ENCODE results near the gene TARS3.
"Not testable (repeated sequence)": the region's sequence is repeated elsewhere in the genome, so short reads cannot be mapped to it uniquely, and the experiment has no call there.

TARS3 gene

DNA sequence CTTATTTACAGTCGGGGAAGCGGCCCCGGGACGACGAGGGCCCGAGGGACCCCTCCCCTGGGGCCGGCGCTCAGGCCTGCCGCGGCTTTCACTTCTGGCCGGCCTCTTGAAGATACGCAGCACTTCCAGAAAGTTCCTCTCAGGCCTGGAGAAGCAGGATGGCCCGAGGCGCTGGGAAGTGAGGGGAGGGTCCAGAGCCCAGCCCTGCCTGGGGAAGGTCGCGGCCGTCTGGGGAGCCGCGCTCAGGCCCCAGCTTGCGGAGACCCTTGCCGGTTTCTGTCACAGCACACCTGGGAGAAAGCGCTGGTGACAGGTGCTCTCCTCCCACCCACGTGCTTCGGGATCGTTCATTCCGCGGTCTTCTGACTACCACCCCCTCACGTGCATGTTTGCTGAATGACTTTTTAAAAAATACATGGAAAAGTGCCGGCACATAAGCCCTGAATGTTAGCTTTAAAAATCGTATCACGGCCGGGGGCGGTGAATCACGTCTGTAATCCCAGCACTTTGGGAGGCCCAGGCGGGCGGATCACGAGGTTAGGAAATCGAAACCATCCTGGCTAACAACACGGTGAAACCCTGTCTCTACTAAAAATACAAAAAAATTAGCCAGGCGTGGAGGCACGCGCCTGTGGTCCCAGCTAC lies 71.4 kb downstream of the TARS3 start:
- peak; percentile 25 for DNase-seq

DNA sequence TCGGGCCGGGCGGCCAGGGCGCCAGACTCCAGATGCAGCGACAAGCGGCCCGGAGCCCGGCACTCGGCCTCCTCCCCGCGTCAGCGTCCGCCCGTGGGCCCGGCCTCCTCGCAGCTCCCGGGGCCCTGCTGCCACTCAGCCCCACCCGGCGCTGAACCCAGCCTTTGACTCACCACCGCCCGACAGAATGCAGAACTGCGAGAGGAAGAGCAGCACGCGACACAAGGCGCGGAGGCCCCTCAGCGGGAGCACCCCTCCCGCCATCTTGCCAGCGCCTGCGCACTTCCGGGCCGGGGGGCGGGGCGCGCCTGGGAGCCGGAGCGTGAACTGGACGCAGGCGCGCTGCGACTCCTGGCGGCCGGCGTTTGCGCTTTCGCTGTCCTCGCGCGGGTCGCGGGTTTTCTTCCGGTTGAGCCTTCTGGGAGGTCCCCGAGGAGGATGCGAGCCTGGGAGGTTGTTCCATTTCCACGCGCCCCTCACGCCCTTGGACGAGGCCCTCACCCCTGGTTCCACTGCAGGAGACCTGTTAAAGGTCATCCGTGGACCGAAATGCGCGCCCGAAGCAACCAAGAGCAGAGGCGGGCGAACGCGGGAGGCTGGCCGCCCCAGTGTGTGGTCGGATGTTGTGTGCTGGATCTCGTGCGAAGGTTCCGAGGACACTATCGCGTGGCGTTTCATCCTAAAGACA lies 72.0 kb downstream of the TARS3 start, which contains the start of gene TM2D3:
TM2D3 (minus strand) TSS at position 284 of the 688 bp plus-strand sequence; CDS start at position 264, 20 bp downstream.
- DNase-seq: peak; percentile 98

DNA sequence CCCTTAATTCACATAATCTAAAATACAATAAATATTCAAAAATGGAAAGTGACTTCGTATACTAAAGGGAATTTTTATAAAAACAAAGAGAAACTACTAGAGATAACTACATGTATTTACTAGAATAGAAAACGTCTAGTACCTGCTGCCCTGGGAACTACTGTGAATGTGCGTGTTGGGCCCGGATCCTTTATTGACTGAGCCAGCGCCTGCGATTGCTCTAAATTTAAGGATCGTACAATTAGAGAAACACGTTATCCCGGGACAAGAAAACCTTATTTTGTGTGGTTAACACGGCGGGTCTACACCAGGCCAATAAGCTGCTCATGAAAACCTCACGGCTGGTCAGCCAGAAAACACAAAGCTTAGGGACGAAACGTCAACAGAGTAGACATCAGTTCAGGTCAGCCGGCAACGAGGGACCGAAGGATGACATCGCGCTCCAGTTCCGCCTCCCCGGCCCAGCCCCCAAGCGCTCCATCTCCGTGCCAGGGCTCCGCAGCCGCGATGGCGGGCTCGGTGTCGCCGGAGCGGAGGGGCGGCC lies 72.6 kb downstream of the TARS3 start:
- DNase-seq: peak; percentile 14

DNA sequence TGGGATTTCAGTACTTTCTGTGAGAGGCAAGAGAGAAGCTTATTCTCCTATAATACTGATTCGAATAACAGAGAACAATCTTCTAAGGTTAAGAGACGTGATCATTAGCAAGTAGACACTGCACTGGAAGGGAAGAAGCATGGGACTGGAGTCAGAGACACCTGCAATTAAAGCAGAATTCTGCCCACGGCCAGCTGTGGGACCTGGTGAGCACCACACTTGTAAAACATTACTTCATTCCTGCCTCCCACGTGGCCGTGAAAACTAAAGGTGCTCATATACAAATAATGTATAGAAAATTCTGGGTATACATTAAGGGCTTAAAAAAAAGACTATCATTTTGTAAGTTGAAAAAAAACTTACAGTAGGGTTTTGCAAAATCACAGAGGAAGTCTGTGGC lies 74.1 kb downstream of the TARS3 start:
- peak; percentile 16 for DNase-seq

DNA sequence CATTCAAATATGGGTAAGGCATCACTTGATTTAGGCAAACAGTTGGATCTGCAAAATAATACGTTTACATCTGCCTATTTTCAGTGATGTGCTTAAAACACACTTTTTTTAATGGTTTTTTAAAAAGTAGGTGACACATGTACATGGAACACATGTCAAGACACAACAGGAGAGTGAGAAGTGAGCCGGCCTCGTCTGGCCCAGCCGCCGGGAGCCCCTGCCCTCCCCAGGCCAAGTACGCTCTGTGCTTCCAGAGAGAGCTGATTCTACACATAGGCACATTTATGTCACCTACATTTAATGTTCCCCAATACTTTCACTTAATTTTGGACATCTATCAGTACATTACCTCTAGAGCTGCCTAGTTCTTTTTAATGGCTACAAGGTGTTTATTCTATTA lies 75.9 kb downstream of the TARS3 start:
- no peak for DNase-seq

DNA sequence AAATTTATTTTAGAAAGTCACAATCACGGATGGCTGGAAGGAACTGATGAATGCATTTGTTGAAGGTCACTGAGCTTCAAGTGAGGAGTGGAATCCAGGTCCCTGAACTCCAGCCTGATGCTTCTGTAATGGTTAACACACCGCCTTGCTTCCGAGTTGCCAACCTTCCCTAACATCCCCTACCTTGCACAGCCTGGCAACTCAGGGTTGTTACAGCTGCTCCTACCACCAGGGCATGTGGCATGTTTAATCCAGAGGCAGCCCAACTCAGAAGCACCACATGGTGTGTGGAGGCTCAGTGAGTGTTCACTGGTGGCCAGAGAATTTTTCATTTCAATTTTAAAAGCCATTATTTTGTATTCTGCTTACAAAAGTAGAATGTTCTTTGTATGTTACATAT lies 77.0 kb downstream of the TARS3 start:
- DNase-seq: no peak

DNA sequence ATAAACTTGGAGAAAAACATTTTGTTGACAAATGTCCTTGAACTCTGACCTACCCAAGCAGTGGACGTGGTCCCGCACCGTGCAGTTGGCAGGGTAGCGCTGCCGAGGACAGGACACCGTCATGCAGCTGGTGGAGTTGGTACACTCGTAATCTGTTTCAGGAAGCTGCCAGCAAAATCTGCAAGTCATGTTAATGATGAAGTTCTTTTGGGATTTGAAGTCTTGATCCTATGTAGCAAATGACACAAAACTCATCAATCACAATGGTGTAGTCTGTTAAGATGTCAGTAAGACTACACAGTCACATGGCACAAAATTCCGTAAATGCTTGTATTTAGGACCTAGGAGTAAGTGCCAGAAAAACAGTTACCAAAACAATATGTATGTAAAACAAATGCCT lies 77.6 kb downstream of the TARS3 start:
- DNase-seq: peak; percentile 27

DNA sequence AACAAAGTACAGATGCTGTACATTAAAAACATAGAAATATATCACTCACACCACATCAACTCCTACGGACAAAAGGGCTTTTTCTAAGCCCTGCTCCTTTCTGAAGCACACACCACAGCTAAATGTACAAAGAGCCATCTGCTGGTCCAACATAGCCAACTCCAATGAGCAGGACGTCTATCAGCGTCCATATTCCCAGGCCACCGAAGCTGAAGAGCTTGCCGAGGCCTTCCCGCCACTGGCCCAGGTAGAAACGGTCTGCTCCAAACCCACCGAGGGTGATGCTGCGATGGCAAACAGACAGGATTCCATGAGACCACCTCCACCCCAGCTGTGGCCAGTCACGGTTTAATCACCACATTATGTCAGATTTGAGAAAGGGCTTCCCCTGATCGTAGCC lies 81.9 kb downstream of the TARS3 start:
- peak; percentile 10 for DNase-seq

DNA sequence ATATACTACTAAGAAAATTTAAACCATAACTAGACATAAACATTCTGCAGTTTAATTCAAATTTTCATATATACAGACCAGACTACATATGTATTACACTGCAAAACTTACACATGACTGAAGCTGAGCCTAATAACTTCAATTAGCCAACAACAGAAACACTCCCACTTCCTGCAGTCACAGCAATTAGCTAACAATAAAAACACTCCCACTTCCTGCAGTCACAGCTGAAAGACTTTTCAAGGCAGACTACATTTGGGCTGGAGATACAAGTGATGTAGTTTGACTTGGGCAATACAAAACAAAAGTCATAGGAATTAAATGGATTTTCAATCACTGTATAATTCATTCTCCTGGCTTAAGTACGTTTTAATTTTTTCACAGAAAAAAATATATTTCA lies 82.4 kb downstream of the TARS3 start:
- peak; percentile 95 for DNase-seq

DNA sequence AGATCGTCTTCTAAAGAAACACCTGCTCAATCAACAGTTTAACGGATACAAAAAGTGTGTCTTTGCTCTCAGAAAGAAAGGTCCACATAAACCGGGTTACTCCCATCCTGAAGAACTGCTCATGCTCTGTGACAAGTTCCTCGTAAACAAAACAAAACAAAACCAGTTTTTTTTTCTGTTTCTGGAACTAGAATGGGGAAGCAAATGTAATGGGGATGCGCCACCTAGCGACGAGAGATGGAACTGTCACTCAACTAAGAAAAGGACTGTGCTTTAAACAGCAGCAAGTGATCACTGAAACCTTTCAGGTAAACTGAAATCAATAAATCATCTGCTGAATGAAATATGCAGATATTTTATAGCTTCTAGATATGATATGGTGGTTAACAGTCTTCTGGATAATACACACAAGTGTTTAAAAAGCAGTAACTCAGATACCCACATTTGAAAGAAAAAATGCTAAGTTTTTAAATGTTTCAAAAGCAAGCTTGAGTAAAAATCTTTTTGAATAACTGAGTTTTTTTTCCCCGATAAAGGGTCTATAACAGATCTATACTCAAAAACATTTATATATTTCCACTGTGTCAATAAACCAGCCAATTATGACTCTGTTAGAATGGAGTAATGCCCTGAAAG lies 83.0 kb downstream of the TARS3 start:
- DNase-seq: peak; percentile 90

DNA sequence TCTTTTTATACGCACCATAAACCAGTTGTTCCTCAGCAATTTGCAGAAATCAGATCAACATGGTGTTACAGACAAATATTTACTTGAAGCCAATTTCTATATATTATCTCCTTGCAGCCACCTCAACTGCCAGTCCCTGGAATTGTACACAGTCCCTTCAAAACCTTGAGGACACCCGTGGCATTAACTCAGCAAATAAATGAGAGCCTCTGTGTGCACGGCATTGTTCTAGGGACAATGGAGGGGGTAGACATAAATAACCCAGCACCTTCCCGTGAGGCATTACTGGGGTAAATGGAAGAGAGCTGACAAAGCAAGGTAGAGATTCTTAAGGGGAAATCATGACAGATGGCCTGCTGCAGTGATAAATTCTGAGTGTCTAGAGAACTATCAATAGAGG lies 84.6 kb downstream of the TARS3 start:
- no peak for DNase-seq

DNA sequence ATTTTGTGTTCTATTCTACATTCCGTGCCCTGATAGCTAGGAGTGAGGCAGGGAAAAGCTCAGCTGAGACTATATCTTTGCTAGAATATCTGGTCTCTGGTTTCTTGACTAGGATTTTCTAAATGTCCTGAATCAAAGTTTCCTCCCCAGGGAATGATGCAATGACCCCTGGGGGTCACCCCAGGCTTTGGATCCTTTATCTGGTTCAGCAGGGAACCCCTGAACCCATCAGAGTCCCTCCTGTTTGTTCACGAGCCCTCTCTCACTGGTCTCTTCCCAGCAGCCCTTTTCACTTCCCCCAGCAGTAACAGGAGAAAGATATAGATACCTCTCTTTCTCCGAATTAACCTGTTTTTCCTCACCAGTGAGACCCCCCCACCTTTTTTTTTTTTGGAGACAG lies 86.4 kb downstream of the TARS3 start:
- DNase-seq: no peak

DNA sequence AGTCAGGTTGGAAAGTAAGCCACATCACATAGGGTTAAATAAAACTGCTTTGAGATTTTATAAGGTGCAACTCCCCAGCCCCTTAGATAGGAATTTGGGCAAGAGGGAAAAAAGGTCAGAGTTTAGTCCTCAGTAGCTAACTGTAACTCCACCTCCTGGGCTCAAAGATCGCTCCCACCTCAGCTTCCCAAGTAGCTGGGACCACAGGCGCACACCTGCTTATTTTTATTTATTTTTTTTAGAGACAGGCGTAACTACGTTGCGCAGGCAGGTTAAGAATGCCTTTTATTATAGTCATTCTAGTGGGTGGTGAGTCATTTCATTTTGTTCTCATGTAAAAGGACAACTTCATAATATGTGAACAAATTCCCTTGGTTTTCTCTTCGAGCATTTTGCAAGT lies 86.8 kb downstream of the TARS3 start:
- no peak for DNase-seq

DNA sequence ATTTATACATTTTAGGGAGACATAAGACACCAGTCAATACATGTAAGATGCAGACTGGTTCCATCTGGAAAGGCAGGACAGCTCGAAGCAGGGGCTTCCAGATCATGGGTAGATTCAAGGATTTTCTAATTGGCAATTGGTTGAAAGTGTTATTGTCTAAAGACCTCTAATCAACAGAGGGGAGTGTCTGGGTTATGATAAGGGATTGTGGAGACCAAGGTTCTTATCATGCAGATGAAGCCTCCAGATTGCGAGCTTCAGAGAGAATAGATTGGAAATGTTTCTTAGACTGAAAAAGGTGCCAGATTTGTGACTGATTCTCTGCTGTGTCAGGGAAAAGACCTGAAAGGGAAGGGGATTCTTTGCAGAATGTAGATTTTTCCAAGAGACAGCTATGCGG lies 87.2 kb downstream of the TARS3 start:
- no peak for DNase-seq

DNA sequence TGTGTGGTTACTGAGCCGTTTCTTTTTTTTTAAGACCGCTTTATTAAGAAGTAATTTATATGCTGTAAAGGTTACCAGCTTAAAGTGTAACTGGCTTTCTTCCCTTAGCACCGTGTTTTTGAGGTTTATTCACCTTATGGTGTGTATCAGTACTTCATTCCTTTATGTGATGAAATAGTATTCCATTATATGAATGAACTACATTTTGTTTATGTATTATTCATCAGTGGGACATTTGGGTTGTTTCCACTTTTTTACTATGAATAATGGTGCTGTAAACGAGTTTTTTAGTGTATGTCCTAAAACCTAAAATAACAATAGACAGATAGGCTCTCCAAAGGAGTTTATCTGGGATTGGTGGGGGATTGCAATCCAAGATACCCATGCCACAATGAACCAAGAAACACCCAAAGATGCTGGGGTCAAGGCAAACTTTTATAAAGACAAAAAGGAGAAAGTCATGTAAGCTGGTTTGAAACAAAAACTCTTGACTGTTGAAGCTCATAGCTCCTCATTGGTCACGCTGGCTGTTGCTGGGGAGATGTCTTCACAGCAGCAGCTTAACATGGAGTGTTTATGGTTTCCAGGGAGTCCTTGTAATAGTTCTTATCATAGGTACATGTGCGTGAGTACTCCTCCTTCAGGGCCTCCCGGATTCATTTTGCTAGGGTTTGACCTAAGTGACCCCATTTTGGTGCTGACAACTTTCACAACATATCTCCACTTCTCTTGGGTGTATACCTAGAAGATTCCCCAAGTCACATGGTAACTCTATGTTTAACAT lies 88.1 kb downstream of the TARS3 start:
- DNase-seq: no peak

DNA sequence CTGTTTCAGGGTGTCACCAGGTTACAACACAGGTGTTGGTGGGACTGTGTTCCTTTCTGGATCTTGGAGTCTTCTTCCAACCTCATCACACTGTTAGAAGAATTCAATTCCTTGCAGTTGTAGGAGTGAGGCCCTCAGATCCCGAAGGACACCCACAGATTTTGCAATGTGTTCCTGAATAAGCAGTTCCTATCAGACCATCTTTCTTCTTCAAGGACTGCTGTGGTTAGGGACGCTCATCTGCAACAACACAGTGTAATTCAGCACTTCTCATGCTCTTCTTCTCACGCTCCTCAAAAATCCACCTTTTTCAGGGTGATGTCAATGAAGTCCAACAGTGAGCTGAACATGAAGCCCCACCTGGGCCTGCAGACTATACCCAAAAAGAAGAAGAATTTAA lies 90.9 kb downstream of the TARS3 start:
- DNase-seq: no peak

DNA sequence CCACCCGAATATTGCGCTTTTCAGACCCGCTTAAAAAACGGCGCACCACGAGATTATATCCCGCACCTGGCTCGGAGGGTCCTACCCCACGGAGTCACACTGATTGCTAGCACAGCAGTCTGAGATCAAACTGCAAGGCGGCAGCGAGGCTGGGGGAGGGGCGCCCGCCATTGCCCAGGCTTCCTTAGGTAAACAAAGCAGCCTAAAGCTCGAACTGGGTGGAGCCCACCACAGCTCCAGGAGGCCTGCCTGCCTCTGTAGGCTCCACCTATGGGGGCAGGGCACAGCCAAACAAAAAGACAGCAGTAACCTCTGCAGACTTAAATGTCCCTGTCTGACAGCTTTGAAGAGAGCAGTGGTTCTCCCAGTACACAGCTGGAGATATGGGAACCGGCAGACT lies 97.5 kb downstream of the TARS3 start:
- DNase-seq: not testable (repeated sequence)

DNA sequence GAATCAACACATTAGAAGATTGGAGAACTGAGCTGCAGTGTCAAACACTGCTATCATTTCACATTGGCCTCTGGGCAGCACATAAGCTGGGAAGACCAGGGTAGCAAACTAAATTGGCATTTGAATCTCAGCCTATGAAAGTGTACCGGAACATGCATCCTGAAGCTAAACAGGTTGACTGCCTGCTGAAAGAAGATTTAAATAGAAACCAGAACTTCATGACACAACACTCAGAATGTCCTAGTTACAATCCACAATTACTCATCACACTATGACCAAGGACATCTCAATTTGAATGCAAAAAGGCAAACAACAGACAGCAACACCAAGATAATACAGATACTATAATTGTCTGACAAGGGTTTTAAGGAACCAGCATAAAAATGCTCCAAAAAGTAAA lies 98.3 kb downstream of the TARS3 start:
- DNase-seq: peak; percentile 46

DNA sequence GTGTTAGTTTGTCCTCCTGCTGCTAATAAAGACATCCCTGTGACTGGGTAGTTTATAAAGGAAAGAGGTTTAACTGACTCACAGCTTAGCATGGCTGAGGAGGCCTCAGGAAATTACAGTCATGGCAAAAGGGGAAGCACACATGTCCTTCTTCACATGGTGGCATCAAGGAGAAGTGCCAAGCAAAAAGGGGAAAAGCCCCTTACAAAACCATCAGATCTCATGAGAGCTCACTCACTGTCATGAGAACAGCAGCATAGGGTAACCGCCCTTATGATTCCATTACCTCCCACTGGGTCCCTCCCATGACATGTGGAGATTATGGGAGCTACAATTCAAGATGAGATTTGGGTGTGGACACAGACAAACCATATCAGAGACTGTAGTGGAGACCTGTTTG lies 99.1 kb downstream of the TARS3 start:
- DNase-seq: peak; percentile 89

DNA sequence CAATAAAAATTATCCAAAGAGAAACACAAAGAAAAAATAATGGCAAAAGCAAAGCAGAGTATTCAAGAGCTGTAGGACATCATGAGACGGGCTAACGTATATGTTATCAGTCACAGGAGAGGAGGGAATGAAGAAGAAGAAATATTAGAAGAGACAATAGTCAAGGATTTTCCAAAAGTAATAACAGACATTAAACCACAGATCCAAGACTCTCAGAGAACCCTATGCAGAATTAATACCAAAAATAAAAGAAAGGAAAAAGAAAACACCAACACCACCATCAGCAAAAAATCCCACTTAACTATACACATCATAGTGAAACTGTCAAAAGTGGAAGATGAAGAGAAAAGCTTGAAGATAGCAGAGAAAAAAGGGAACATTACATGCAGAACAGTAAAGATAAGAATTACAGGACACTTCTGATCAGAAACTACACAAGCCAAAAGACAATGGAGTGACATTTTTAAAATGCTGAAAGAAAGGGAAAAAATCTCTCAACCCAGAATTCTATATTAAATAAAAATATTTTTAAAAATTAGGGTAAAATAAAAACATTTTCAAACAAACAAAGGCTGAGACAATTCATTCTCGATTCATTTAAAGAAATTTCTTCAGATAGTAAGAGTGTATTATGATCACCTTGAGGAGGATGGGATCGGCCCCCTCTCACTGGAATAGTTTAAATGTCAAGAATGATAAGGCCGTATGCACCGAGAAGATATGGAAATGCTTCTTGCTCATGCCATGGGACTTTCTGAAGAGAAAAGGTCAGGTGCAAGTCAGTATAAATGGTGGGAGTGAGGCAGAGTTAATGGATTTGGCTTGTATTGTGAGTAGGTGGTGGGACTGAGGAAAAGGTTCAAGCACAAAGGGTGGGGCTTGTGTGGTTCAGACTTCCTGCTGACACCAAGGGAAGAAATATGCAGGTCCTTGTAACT lies 100.6 kb downstream of the TARS3 start:
- peak; percentile 12 for DNase-seq

DNA sequence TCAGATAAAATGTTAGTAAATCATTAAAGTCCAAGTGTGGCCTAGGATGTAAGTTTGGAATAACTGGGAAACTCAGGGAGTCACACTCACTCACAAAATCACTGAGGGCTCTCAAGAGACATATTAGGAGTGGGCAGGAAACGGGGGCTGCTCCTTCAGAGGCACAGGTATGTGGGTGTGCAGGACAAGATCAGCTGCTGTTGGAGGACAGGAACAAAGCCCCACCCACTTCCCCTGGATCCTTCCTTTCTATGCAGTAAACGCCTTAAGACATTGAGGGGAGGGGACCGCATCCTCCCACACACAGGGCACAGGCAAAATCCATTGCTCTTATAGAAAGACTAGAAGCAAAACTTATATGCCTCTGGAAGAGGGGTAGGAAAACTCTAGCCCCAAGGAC lies 102.3 kb downstream of the TARS3 start:
- DNase-seq: no peak

DNA sequence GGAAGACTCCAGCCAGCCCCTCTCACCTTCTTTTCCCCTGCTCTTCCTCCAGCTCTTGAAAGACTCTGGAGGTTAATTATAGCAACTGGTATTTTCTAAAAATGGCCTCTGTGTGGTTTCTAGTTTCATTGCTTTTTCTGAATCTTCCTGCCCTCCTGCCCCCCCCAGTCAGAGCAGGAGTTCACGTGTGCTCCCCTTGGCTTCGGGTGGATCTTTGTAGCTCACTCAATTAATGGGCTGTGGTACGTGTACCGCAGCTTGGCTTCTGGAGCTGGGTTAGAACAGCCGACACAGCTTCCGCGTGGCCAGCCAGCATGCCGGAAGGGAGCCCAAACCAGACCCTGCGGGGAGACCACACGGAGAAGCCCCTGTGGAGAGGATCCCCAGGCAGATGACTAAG lies 103.6 kb downstream of the TARS3 start:
- no peak for DNase-seq
